HepG2 (cell line): ENCODE measurements around the gene CENATAC. TPM values are rescaled to one million over a fixed set of nuclear protein-coding genes. Genes with fewer than 3 reads are reported as not detected.

Source experiments
- BHLHE40 ChIP-seq: IDR thresholded peaks from 2 replicates; pipeline ENCODE4 v1.6.1; 2011; ENCODE audit warnings: low read length, improper control_type of control experiment
- HMGXB4 ChIP-seq, 2 experiments: sonication (generic) in 1 of 2; formaldehyde crosslinking in 1 of 2; IDR thresholded peaks; 2 replicates each; pipeline versions ENCODE4 v1.4.0 to v1.6.1; 2018 to 2020; ENCODE audit warnings: missing genetic modification reagents in 2 of 2, borderline replicate concordance in 1 of 2, low read depth in 1 of 2, mild to moderate bottlenecking in 1 of 2, missing biosample characterization in 1 of 2
- JARID2 ChIP-seq: sonication (generic); formaldehyde crosslinking; IDR thresholded peaks from 2 replicates; pipeline ENCODE4 v1.8.1; 2023; ENCODE audit warnings: missing genetic modification reagents, inconsistent platforms; ENCODE audit not compliant: insufficient replicate concordance
- KDM5B ChIP-seq: sonication (generic); formaldehyde crosslinking; IDR thresholded peaks from 2 replicates; pipeline ENCODE4 v1.4.0; 2020; ENCODE audit warnings: missing genetic modification reagents, mild to moderate bottlenecking, borderline replicate concordance
- NFYB ChIP-seq: sonication (generic); formaldehyde crosslinking; IDR thresholded peaks from 2 replicates; pipeline ENCODE4 v1.4.0; 2020; ENCODE audit warnings: missing genetic modification reagents
- PRDM15 ChIP-seq: sonication (generic); formaldehyde crosslinking; IDR thresholded peaks from 2 replicates; pipeline ENCODE4 v1.4.0; 2020; ENCODE audit warnings: missing genetic modification reagents
- RARA ChIP-seq: IDR thresholded peaks from 2 replicates; pipeline ENCODE4 v1.6.1; 2016; ENCODE audit warnings: missing genetic modification reagents, missing compliant biosample characterization
- REPIN1 ChIP-seq: sonication (generic); formaldehyde crosslinking; IDR thresholded peaks from 2 replicates; pipeline ENCODE4 v1.8.0; 2022; ENCODE audit warnings: missing genetic modification reagents, low read depth, mild to moderate bottlenecking, borderline replicate concordance
- RFX1 ChIP-seq: fragments of 450-650 bp; IDR thresholded peaks from 2 replicates; pipeline ENCODE4 v1.6.1; 2017
- TBL1XR1 ChIP-seq: fragments of 150-350 bp; IDR thresholded peaks from 2 replicates; pipeline ENCODE4 v1.6.1; 2014; ENCODE audit warnings: borderline replicate concordance, low read length; ENCODE audit not compliant: partially characterized antibody
- THYN1 ChIP-seq: sonication (generic); formaldehyde crosslinking; IDR thresholded peaks from 2 replicates; pipeline ENCODE4 v1.8.1; 2023; ENCODE audit warnings: low read depth, mild to moderate bottlenecking, moderate library complexity, missing genetic modification reagents, borderline replicate concordance
- TMF1 ChIP-seq: sonication (generic); formaldehyde crosslinking; IDR thresholded peaks from 2 replicates; pipeline ENCODE4 v1.8.1; 2022; ENCODE audit warnings: low read depth, missing genetic modification reagents
- ZBTB49 ChIP-seq: sonication (generic); formaldehyde crosslinking; IDR thresholded peaks from 2 replicates; pipeline ENCODE4 v1.4.0; 2020; ENCODE audit warnings: missing genetic modification reagents, borderline replicate concordance
- ZNF766 ChIP-seq: sonication (generic); formaldehyde crosslinking; IDR thresholded peaks from 2 replicates; pipeline ENCODE4 v1.5.0; 2020; ENCODE audit warnings: missing genetic modification reagents, borderline replicate concordance
- ZSCAN31 ChIP-seq: sonication (generic); formaldehyde crosslinking; IDR thresholded peaks from 2 replicates; pipeline ENCODE4 v1.5.0; 2020; ENCODE audit warnings: low read depth, mild to moderate bottlenecking, missing genetic modification reagents
- ZSCAN5A ChIP-seq: sonication (generic); formaldehyde crosslinking; IDR thresholded peaks from 2 replicates; pipeline ENCODE4 v1.8.0; 2022; ENCODE audit warnings: mild to moderate bottlenecking, missing genetic modification reagents, borderline replicate concordance
- ZSCAN9 ChIP-seq: IDR thresholded peaks from 2 replicates; pipeline ENCODE4 v1.6.1; 2016; ENCODE audit warnings: borderline replicate concordance
- polyA plus RNA-seq, 8 experiments: library from polyadenylated mRNA; depleted of rRNA in 3 of 8; stranded (reverse) in 7 of 8; unstranded in 1 of 8; fragments of >200 nt; fragmentation: Illumina TruSeq in 4 of 8; extraction: Trizol in 4 of 8; gene quantifications; 2 replicates each; pipeline versions ENCODE4 v1.2.1 to v1.2.3, GENCODE V29; 2011 to 2016; ENCODE audit warnings: low read depth in 4 of 8, missing spikeins in 1 of 8, mixed read lengths in 1 of 8; ENCODE audit not compliant: insufficient read depth in 1 of 8
- total RNA-seq, 5 experiments: library from RNA; depleted of rRNA; stranded (reverse); fragments of >200 nt; fragmentation: Illumina TruSeq; extraction: Trizol; gene quantifications; 2 replicates each; pipeline ENCODE4 v1.2.3, GENCODE V29; 2016; ENCODE audit warnings: low read depth in 1 of 5
- TF ChIP-seq, protein P1 (sequence below): sonication (generic); formaldehyde crosslinking; IDR thresholded peaks from 2 replicates; pipeline ENCODE4 v1.4.0; 2020; ENCODE audit warnings: missing genetic modification reagents

Gene CENATAC
- total and polyA plus RNA-seq, 2 of the 13 experiments (the other 11 are each of a cell fraction or from before 2014, with no cell fraction given), result 21.7 to 25.0 TPM

GRCh38 chr11:119030329-119031047, 32.5 kb downstream of the CENATAC start, which contains the start of gene SLC37A4 (continued):
- TF ChIP-seq PRDM15 (CRISPR knock-in tag), result no peak
- peak; percentile 91; the same call in 1 of the 2 replicates for TF ChIP-seq ZNF766 (CRISPR knock-in tag)
- no peak for TF ChIP-seq TBL1XR1
- peak; percentile 90; the same call in 1 of the 2 replicates for TF ChIP-seq ZSCAN31 (CRISPR knock-in tag)
- peak; percentile 14; the same call in 1 of the 2 replicates for TF ChIP-seq BHLHE40
- no peak for TF ChIP-seq ZBTB49 (CRISPR knock-in tag)
- TF ChIP-seq ZSCAN9 (CRISPR knock-in tag), result peak; percentile 91
- 0 out of 2 replicates have a peak, but pooled peaks have one; percentile 46 for TF ChIP-seq ZSCAN5A (CRISPR knock-in tag)
- TF ChIP-seq NFYB (CRISPR knock-in tag), result peak; percentile 54; the same call in 1 of the 2 replicates
- peak; percentile 53 for TF ChIP-seq RARA (CRISPR knock-in tag)
- peak; percentile 62; the same call in 1 of the 2 replicates for TF ChIP-seq TMF1
- TF ChIP-seq RFX1, result no peak
- peak; percentile 92 for TF ChIP-seq REPIN1 (CRISPR knock-in tag)
- no peak for TF ChIP-seq THYN1 (CRISPR knock-in tag)
- peak; percentile 79 for TF ChIP-seq KDM5B (CRISPR knock-in tag)
- peak; percentile 75 to 97; a peak in 3 of 4 replicates for TF ChIP-seq HMGXB4 (CRISPR knock-in tag; IDR thresholded peaks at IDR 0.05; ENCODE audit: borderline replicate concordance in 1 of 2, low read depth in 1 of 2)
- no peak for TF ChIP-seq JARID2 (CRISPR knock-in tag)
- TF ChIP-seq, protein P1, sequence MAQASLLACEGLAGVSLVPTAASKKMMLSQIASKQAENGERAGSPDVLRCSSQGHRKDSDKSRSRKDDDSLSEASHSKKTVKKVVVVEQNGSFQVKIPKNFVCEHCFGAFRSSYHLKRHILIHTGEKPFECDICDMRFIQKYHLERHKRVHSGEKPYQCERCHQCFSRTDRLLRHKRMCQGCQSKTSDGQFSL, result peak; percentile 69; the same call in 1 of the 2 replicates
